ENCODE data around the gene TBPL1. TPM values are rescaled to one million over a fixed set of nuclear protein-coding genes. Genes with fewer than 3 reads are reported as not detected.
A peak's percentile ranks its signal among the peaks of the same experiment; 100 is the strongest.

TBPL1 gene
- total and polyA plus RNA-seq, 7 donors = 6.6 to 26.4 (median 13.2) TPM

- no peak for TF ChIP-seq POLR2A (IDR thresholded peaks at IDR 0.05)
- TF ChIP-seq CTCF (IDR thresholded peaks at IDR 0.05) = no peak
- TF ChIP-seq EP300 (IDR thresholded peaks at IDR 0.05) = no peak
- no peak for TF ChIP-seq POLR2AphosphoS5 (IDR thresholded peaks at IDR 0.05)
- no peak for DNase-seq
- no peak overlapping the region for H3K4me3 ChIP-seq
- WGBS, 2 donors = 89% methylated on average over 4 of the region's 4 CpGs
- H3K9me3 ChIP-seq = peaks cover 0 to 3% (median 0%) of the 10 kb centered on the region in 4 donors
- no peak overlapping the region for H3K27ac ChIP-seq
- intact Hi-C loops (cut with DNase I) = loop anchor here (2.0 kb wide), 1 partner anchor 349 kb away; no protein-coding TSS in a partner anchor
- peaks cover 0 to 12% (median 0%) of the 10 kb centered on the region in 3 donors for H3K27me3 ChIP-seq
- no peaks in the 10 kb centered on the region for H3K4me1 ChIP-seq
- H3K36me3 ChIP-seq = no peaks in the 10 kb centered on the region
Measured at GRCh38 chr6:133917781-133918180, 35.2 kb upstream of the TBPL1 start.

- H3K4me3 ChIP-seq = no peak overlapping the region
- no peak for DNase-seq
- peak overlapping the region in 1 of 4 donors; percentile 12 for H3K27ac ChIP-seq
- peaks cover 0 to 1% (median 0%) of the 10 kb centered on the region in 4 donors for H3K9me3 ChIP-seq
- 65 to 74% methylated on average over 2 of the region's 2 CpGs for WGBS, 2 donors
- H3K4me1 ChIP-seq = no peaks in the 10 kb centered on the region
- H3K36me3 ChIP-seq = no peaks in the 10 kb centered on the region
- TF ChIP-seq POLR2A (IDR thresholded peaks at IDR 0.05) (no peak), CTCF (IDR thresholded peaks at IDR 0.05) (no peak), EP300 (IDR thresholded peaks at IDR 0.05) (no peak), POLR2AphosphoS5 (IDR thresholded peaks at IDR 0.05) (no peak)
- intact Hi-C loops (cut with DNase I) = no loop called here
- H3K27me3 ChIP-seq = peaks cover 0 to 18% (median 0%) of the 10 kb centered on the region in 3 donors
Measured at GRCh38 chr6:133918208-133918930, 34.7 kb upstream of the TBPL1 start.

- intact Hi-C loops (cut with DNase I) = no loop called here
- TF ChIP-seq POLR2A (IDR thresholded peaks at IDR 0.05) = no peak
- TF ChIP-seq CTCF (IDR thresholded peaks at IDR 0.05) = no peak
- TF ChIP-seq POLR2AphosphoS5 (IDR thresholded peaks at IDR 0.05) = no peak
- no peak for TF ChIP-seq EP300 (IDR thresholded peaks at IDR 0.05)
- Histone ChIP-seq H3K9me3 (no peaks in the 10 kb centered on the region), H3K27ac (no peak overlapping the region), H3K36me3 (no peaks in the 10 kb centered on the region), H3K4me1 (no peaks in the 10 kb centered on the region), H3K27me3 (peaks cover 0 to 19% (median 0%) of the 10 kb centered on the region in 3 donors), H3K4me3 (no peak overlapping the region)
- WGBS, 2 donors = 77 to 87% methylated on average over 5 of the region's 5 CpGs
- no peak for DNase-seq
Measured at GRCh38 chr6:133919362-133919761, 33.7 kb upstream of the TBPL1 start.

DNA sequence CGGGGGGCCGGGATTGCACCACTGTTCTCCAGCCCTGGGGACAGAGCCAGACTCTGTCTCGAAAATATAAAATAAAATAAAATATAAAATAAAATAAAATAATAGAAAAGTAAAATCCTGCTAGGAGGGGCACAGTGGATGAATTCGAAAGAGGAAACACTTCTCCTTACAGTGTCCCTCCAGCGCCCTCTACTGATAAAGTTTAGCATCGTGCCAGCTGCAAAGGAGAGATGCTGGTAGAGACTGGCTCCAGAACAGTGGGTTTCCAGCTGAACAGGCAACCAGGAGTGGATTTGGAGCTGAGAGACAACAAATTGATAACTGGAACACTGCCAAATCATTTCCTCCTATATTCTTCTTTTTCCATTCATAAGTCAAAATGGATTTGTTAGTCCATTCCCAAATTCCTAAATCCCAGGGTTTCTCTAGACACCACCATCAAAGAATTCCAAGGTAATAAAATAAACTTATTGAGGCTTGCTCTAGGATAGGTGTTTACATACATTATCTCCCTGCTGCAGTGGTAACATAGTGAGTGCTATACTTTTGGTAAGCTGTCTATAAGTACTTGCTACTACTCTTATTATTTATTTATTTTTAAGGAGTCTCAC, 31.7 kb upstream of the TBPL1 start:
- peaks cover 0 to 17% (median 0%) of the 10 kb centered on the region in 3 donors for H3K27me3 ChIP-seq
- no peaks in the 10 kb centered on the region for H3K36me3 ChIP-seq
- H3K4me1 ChIP-seq = no peaks in the 10 kb centered on the region
- DNase-seq = peak; percentile 84
- 23 to 26% methylated on average over 6 of the region's 6 CpGs for WGBS, 2 donors
- TF ChIP-seq EP300 (IDR thresholded peaks at IDR 0.05) (no peak), CTCF (IDR thresholded peaks at IDR 0.05) (peak in 3 of 4 experiments; percentile 54 to 78 (median 60))
- H3K9me3 ChIP-seq = no peaks in the 10 kb centered on the region
- no peak overlapping the region for H3K27ac ChIP-seq
- H3K4me3 ChIP-seq = no peak overlapping the region
- intact Hi-C loops (cut with DNase I) = loop anchor here (5.0 kb wide), 1 partner anchor 961 kb away; no protein-coding TSS in a partner anchor

Measured in sigmoid colon (tissue), 7 donors.